ENCODE measurements around the gene DLGAP3.

Gene DLGAP3

GRCh38 chr1:34870395-34870794 lies 59.1 kb downstream of the DLGAP3 start:
- Histone ChIP-seq H3K27ac (ENCODE audit: insufficient read depth, low read length, poor library complexity, severe bottlenecking) (no peak overlapping the region), H3K4me1 (ENCODE audit: control insufficient read depth, insufficient read depth, low read length, poor library complexity, severe bottlenecking) (peaks cover 13% of the 10 kb centered on the region), H3K4me3 (ENCODE audit: insufficient read depth, low read depth, low read length, poor library complexity, severe bottlenecking) (no peak overlapping the region), H3K36me3 (ENCODE audit: control insufficient read depth, insufficient read depth, low read length) (no peaks in the 10 kb centered on the region), H3K27me3 (replicated peaks; ENCODE audit: control insufficient read depth, insufficient read depth, low read length, poor library complexity, severe bottlenecking) (no peaks in the 10 kb centered on the region), H3K9me3 (ENCODE audit: control insufficient read depth, low read length) (no peaks in the 10 kb centered on the region)
- no peak for DNase-seq

- H3K36me3 ChIP-seq (ENCODE audit: control insufficient read depth, insufficient read depth, low read length) = no peaks in the 10 kb centered on the region
- no peaks in the 10 kb centered on the region for H3K9me3 ChIP-seq (ENCODE audit: control insufficient read depth, low read length)
- H3K4me1 ChIP-seq (ENCODE audit: control insufficient read depth, insufficient read depth, low read length, poor library complexity, severe bottlenecking) = peaks cover 13% of the 10 kb centered on the region
- H3K4me3 ChIP-seq (ENCODE audit: insufficient read depth, low read depth, low read length, poor library complexity, severe bottlenecking) = no peak overlapping the region
- DNase-seq = no peak
- H3K27me3 ChIP-seq (replicated peaks; ENCODE audit: control insufficient read depth, insufficient read depth, low read length, poor library complexity, severe bottlenecking) = no peaks in the 10 kb centered on the region
- H3K27ac ChIP-seq (ENCODE audit: insufficient read depth, low read length, poor library complexity, severe bottlenecking) = no peak overlapping the region
Observed at GRCh38 chr1:34869760-34870159, 59.7 kb downstream of the DLGAP3 start.

GRCh38 chr1:34868230-34869049 lies 61.0 kb downstream of the DLGAP3 start:
- no peak for DNase-seq
- H3K9me3 ChIP-seq (ENCODE audit: control insufficient read depth, low read length) = no peaks in the 10 kb centered on the region
- no peak overlapping the region for H3K4me3 ChIP-seq (ENCODE audit: insufficient read depth, low read depth, low read length, poor library complexity, severe bottlenecking)
- peaks cover 14% of the 10 kb centered on the region for H3K4me1 ChIP-seq (ENCODE audit: control insufficient read depth, insufficient read depth, low read length, poor library complexity, severe bottlenecking)
- no peaks in the 10 kb centered on the region for H3K36me3 ChIP-seq (ENCODE audit: control insufficient read depth, insufficient read depth, low read length)
- H3K27ac ChIP-seq (ENCODE audit: insufficient read depth, low read length, poor library complexity, severe bottlenecking) = no peak overlapping the region
- no peaks in the 10 kb centered on the region for H3K27me3 ChIP-seq (replicated peaks; ENCODE audit: control insufficient read depth, insufficient read depth, low read length, poor library complexity, severe bottlenecking)

GRCh38 chr1:34867415-34867814 lies 62.0 kb downstream of the DLGAP3 start:
- no peak for DNase-seq
- Histone ChIP-seq H3K9me3 (ENCODE audit: control insufficient read depth, low read length) (no peaks in the 10 kb centered on the region), H3K4me3 (ENCODE audit: insufficient read depth, low read depth, low read length, poor library complexity, severe bottlenecking) (no peak overlapping the region), H3K27me3 (replicated peaks; ENCODE audit: control insufficient read depth, insufficient read depth, low read length, poor library complexity, severe bottlenecking) (no peaks in the 10 kb centered on the region), H3K27ac (ENCODE audit: insufficient read depth, low read length, poor library complexity, severe bottlenecking) (no peak overlapping the region), H3K4me1 (ENCODE audit: control insufficient read depth, insufficient read depth, low read length, poor library complexity, severe bottlenecking) (peaks cover 21% of the 10 kb centered on the region), H3K36me3 (ENCODE audit: control insufficient read depth, insufficient read depth, low read length) (no peaks in the 10 kb centered on the region)

GRCh38 chr1:34866762-34867109 lies 62.7 kb downstream of the DLGAP3 start:
- peak overlapping the region; percentile 77 for H3K27ac ChIP-seq (ENCODE audit: insufficient read depth, low read length, poor library complexity, severe bottlenecking)
- H3K4me1 ChIP-seq (ENCODE audit: control insufficient read depth, insufficient read depth, low read length, poor library complexity, severe bottlenecking) = peaks cover 21% of the 10 kb centered on the region

GRCh38 chr1:34865981-34866761 lies 63.3 kb downstream of the DLGAP3 start:
- peak; percentile 84 to 89 (median 89) for DNase-seq
- no peaks in the 10 kb centered on the region for H3K36me3 ChIP-seq (ENCODE audit: control insufficient read depth, insufficient read depth, low read length)
- peak overlapping the region; percentile 77 for H3K27ac ChIP-seq (ENCODE audit: insufficient read depth, low read length, poor library complexity, severe bottlenecking)
- H3K9me3 ChIP-seq (ENCODE audit: control insufficient read depth, low read length) = no peaks in the 10 kb centered on the region
- H3K4me3 ChIP-seq (ENCODE audit: insufficient read depth, low read depth, low read length, poor library complexity, severe bottlenecking) = peak overlapping the region; percentile 73
- peaks cover 21% of the 10 kb centered on the region for H3K4me1 ChIP-seq (ENCODE audit: control insufficient read depth, insufficient read depth, low read length, poor library complexity, severe bottlenecking)
- no peaks in the 10 kb centered on the region for H3K27me3 ChIP-seq (replicated peaks; ENCODE audit: control insufficient read depth, insufficient read depth, low read length, poor library complexity, severe bottlenecking)

More at GRCh38 chr1:34866762-34867109, 62.7 kb downstream of the DLGAP3 start:
- Histone ChIP-seq H3K4me3 (ENCODE audit: insufficient read depth, low read depth, low read length, poor library complexity, severe bottlenecking) (peak overlapping the region; percentile 73), H3K9me3 (ENCODE audit: control insufficient read depth, low read length) (no peaks in the 10 kb centered on the region), H3K36me3 (ENCODE audit: control insufficient read depth, insufficient read depth, low read length) (no peaks in the 10 kb centered on the region), H3K27me3 (replicated peaks; ENCODE audit: control insufficient read depth, insufficient read depth, low read length, poor library complexity, severe bottlenecking) (no peaks in the 10 kb centered on the region)
- DNase-seq = no peak

- DNase-seq = no peak
- Histone ChIP-seq H3K4me1 (ENCODE audit: control insufficient read depth, insufficient read depth, low read length, poor library complexity, severe bottlenecking) (peaks cover 21% of the 10 kb centered on the region), H3K36me3 (ENCODE audit: control insufficient read depth, insufficient read depth, low read length) (no peaks in the 10 kb centered on the region), H3K27ac (ENCODE audit: insufficient read depth, low read length, poor library complexity, severe bottlenecking) (peak overlapping the region; percentile 77), H3K4me3 (ENCODE audit: insufficient read depth, low read depth, low read length, poor library complexity, severe bottlenecking) (peak overlapping the region; percentile 73), H3K27me3 (replicated peaks; ENCODE audit: control insufficient read depth, insufficient read depth, low read length, poor library complexity, severe bottlenecking) (no peaks in the 10 kb centered on the region), H3K9me3 (ENCODE audit: control insufficient read depth, low read length) (no peaks in the 10 kb centered on the region)
Observed at GRCh38 chr1:34865573-34865972, 63.9 kb downstream of the DLGAP3 start.

GRCh38 chr1:34864759-34865158 lies 64.7 kb downstream of the DLGAP3 start:
- Histone ChIP-seq H3K4me1 (ENCODE audit: control insufficient read depth, insufficient read depth, low read length, poor library complexity, severe bottlenecking) (peaks cover 27% of the 10 kb centered on the region), H3K27ac (ENCODE audit: insufficient read depth, low read length, poor library complexity, severe bottlenecking) (no peak overlapping the region), H3K9me3 (ENCODE audit: control insufficient read depth, low read length) (no peaks in the 10 kb centered on the region), H3K27me3 (replicated peaks; ENCODE audit: control insufficient read depth, insufficient read depth, low read length, poor library complexity, severe bottlenecking) (no peaks in the 10 kb centered on the region), H3K4me3 (ENCODE audit: insufficient read depth, low read depth, low read length, poor library complexity, severe bottlenecking) (no peak overlapping the region), H3K36me3 (ENCODE audit: control insufficient read depth, insufficient read depth, low read length) (no peaks in the 10 kb centered on the region)
- no peak for DNase-seq

- no peak for DNase-seq
- Histone ChIP-seq H3K27me3 (replicated peaks; ENCODE audit: control insufficient read depth, insufficient read depth, low read length, poor library complexity, severe bottlenecking) (no peaks in the 10 kb centered on the region), H3K4me1 (ENCODE audit: control insufficient read depth, insufficient read depth, low read length, poor library complexity, severe bottlenecking) (peaks cover 35% of the 10 kb centered on the region), H3K27ac (ENCODE audit: insufficient read depth, low read length, poor library complexity, severe bottlenecking) (no peak overlapping the region), H3K9me3 (ENCODE audit: control insufficient read depth, low read length) (no peaks in the 10 kb centered on the region), H3K4me3 (ENCODE audit: insufficient read depth, low read depth, low read length, poor library complexity, severe bottlenecking) (no peak overlapping the region), H3K36me3 (ENCODE audit: control insufficient read depth, insufficient read depth, low read length) (no peaks in the 10 kb centered on the region)
Observed at GRCh38 chr1:34863501-34863900, 65.9 kb downstream of the DLGAP3 start.

All from effector memory CD4-positive, alpha-beta T cell (primary cell).